Frontal cortex (tissue), 4 donors: ENCODE results near the gene VPS4A. TPM values are rescaled to one million over a fixed set of nuclear protein-coding genes. Genes with fewer than 3 reads are reported as not detected.

Experiments used
- DNase-seq, 2 donors: peaks; one replicate each; pipeline ENCODE4 v3.0.0; 2012; ENCODE audit warnings: low spot score in 2 of 2
- FAIRE-seq: peaks from 2 replicates; lab custom pipeline; 2012; peaks lifted over from hg19 to GRCh38; lab: Jason Lieb, UNC
- total RNA-seq: library from RNA; depleted of rRNA; stranded (reverse); fragments of >200 nt; gene quantifications from one replicate; pipeline ENCODE4 v1.2.3, GENCODE V29; 2014
- donor health status: control.
- donor health status: control.
- donor health status: control.

VPS4A gene
- total RNA-seq, 1 donor from 2014 or later, result 40.8 TPM

DNA sequence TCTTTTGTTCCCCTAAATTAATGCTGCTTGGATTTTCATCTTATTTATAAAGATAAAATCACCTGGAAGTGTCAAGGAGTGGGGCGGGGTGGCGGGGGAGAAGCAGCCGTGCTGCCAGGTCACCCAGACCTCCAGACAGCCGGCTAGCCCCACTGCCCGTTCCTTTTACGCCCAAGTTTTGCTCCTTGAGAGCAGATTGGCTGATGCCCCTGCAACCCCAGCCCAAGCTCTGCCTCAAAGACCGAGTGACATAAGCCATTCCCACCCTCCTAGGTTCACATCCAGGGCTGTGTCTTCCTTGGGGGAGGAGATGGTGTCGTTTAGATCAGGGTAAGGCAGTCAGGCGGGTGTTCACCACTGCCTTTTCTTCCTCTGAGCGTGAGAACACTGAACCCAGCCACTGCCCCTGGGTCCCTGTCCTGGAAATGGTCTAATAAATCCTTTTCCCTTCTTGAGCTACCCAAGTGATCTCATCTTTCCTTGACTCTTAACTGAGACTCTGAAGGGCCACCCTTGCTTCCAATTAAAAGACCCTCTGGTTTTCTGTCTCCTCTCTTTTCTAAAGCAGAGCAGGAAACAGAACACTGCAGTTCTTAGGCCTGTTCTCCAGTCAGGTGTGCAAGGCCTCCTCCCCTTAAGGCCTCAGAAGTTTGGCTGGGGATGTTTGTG lies 13.6 kb downstream of the VPS4A start:
- no peak for FAIRE-seq
- DNase-seq, result no peak

DNA sequence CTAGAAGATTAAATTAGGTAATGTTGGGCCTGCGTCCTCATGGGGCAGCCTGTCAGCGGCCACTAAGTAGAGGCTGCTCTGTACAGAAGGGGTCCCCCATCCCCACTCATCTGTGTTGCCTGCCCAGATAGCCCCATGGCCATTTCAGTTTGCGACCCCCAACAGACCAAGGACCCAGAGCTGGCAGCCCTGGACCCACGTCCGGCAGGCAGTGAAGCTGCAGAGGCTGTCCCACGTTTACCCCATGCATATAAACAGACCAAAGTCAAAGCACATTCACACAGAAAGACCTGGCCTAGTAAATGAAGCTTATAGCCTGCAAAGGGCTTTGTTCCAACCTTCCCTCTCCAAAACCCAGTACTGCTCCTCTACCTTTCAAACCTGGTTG lies 14.6 kb downstream of the VPS4A start:
- no peak for DNase-seq
- no peak for FAIRE-seq

DNA sequence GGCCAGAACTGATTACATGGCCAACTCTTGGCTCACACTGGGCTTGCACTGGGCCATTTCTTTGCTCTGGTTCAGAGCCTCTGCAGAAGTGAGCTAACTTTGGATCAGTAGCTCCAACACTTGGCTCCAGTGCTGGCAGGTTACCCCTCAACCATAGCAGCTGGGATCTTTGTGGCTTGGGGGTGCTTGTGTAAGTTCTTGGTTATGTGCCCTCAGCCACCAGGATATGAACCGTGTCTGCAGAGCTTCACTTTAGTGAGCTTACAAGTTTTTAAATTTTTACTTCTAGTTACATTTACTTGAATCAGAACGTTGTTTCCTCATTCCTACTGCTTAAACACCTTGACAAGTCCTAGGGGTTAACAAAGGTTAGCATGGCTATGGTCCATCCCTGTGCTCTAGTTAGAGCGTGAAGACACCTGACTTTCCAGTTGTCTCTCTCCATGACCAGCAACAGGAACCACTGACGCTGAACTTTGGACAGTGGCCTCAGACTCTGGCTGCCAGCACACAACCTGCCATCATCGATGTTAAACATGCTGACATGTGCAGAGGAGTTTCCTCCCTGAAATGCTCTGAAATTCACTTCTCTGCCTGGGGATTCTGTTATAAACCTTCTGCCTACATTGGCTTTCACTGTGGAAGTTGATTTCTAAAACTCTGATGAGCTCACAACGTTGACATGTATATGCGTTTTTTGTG lies 15.2 kb downstream of the VPS4A start:
- DNase-seq, result no peak
- no peak for FAIRE-seq

DNA sequence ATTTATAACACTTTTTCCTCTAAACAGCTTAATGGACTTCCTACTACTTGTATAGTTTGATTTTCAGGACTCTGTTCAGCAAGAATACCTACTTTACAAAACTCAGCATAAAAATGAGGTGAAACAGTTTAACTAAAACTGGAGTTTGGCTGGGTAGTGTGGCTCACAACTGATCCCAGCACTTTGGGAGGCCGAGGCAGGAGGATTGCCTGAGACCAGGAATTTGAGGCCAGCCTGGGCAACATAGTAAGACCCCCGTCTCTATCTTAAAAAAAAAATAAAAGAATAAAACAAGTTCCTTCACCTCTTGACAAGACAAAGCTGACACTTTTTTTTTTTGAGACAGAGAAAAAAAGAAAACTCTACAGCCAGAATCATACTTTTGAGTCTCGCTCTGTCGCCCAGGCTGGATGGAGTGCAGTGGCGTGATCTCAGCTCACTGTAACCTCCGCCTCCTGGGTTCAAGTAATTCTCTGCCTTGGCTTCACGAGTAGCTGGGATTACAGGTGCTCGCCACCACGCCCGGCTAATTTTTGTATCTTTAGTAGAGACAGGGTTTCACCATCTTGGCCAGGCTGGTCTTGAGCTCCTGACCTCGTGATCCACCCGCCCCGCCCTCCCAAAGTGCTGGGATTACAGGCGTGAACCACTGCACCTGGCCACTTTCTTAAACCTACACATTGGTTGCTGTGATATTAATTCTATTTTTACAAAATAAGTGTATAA lies 16.6 kb downstream of the VPS4A start:
- FAIRE-seq, result no peak
- DNase-seq, result no peak

DNA sequence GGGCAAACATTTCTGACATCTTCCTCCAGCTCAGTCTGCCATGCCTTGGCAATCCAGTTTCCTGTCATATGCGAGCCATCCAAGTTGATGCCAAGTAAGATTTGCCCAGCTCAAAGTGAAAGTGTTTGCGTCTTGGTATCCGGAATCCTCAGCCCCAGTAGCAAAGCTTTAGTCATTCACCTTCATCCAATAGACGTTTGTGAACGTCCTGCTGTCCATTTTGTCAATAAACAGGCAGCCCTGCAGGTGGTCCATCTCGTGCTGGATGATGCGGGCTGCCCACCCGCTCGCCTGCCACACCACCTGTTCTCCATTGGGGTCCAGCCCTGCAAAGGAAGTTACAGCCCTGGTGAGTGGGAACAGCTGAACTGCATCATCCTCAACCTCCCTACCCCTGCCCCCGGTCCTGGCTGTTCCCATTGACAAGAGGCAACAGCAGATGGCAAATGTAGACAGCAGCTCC lies 17.7 kb downstream of the VPS4A start:
- DNase-seq (no peak), FAIRE-seq (no peak)

DNA sequence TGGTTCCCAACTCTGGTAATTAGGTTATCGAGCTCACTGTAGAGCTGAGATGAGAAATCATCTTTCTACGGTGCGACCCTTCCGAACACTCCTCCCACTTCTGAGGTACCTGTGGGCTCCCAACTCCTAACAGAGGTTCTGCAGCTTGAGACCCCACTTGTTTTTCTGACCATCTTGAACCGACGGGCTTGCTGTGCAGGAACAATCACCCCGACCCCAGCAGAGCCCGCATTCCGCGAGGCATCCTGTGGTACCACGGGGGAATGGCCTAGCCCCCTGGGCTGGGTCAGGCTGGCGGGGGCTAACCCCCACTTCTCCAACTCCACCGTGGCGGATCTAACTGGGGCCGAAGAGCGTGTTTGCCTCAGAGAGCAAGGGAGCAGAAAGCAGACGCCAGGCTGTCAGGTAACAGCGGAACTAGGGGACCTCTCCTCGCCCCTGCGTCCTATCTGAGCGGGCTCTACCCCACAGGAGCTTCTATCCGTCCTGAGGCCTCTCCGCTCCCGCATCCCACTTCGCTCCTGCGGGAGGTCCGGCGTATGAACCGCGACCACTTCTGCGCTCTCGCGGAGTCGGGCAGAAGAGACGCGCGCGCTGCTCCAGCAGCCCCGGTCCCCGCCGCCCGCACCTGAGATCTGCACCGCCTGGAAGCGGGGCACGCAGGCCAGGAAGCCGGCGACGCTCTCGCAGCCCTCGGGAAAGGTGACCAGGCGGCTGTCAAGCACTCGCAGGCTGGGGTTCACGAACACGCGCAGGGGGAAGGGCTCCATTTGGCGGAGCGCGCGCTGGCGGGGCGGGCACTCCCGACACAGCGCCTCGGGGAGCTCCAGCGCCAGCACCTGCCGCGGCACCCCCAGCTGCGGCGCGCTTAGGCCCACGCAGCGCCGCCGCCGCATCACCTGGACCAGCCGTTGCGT lies 18.5 kb downstream of the VPS4A start:
- no peak for DNase-seq

DNA sequence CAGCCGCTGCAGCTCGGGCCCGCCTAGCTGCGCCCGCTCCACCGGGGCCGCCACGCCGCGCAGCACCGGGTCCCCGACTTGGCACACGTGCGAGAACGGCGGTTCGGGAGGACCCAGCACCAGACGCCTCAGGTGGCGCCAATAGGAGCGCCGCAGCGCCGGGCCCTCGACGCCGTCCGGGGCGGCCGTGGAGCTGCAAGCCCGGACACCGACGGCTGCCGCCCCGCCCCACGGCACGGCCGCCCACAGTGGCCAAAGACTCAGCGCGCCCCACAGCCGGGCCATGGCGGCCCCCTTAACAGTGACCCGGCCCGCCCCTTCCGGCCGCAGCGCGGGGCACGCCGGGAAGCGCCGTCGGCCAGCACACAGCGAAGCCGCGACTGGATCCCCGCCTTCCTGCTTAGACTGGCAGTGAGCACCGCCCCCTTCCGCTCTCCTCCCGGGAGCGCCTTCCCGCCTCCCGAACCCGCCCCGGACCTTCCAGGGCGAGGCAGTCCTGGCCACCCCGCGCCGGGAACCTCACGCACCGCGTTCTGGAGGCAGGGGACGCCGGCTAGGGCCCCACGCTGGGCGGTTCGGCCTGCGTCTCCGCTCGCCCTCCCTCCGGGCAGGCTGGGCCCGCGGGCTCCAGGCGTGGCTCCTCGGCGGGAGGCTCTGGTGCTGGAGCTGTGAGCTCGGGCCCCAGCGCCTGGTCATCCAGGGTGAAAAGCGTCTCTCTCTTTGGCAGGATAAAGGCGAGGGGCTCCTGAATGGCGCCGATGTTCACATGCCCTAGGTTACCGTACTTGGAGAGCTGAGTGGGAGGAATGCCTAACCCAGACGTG lies 19.3 kb downstream of the VPS4A start, which contains the start of gene PDF:
Gene PDF, minus strand, starts transcription at position 303 of the 824 bp plus-strand sequence. Its CDS starts 18 bp downstream, at position 285.
- DNase-seq (peak; percentile 98), FAIRE-seq (no peak)

More for the DNA sequence above, 18.5 kb downstream of the VPS4A start:
- FAIRE-seq, result no peak

DNA sequence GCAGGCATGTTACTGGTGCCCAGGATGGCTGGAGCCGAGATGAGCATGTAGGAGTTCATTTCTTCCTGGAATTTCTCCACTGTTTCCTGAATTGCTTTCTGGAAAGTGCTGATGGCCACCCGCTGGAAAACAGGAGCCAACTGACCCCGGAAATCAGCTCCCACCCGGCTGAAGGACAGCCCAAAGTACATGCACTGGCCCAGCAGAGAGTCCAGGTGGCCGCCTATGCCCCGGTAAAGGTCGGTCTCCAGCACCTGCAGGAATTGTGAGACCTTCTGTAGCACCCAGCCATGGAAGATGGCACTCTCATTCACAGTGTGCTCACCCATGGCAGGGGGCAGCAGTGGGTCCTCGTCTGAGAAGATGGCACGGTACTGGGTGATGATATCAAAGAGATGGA lies 23.5 kb downstream of the VPS4A start:
- FAIRE-seq, result no peak
- no peak for DNase-seq

DNA sequence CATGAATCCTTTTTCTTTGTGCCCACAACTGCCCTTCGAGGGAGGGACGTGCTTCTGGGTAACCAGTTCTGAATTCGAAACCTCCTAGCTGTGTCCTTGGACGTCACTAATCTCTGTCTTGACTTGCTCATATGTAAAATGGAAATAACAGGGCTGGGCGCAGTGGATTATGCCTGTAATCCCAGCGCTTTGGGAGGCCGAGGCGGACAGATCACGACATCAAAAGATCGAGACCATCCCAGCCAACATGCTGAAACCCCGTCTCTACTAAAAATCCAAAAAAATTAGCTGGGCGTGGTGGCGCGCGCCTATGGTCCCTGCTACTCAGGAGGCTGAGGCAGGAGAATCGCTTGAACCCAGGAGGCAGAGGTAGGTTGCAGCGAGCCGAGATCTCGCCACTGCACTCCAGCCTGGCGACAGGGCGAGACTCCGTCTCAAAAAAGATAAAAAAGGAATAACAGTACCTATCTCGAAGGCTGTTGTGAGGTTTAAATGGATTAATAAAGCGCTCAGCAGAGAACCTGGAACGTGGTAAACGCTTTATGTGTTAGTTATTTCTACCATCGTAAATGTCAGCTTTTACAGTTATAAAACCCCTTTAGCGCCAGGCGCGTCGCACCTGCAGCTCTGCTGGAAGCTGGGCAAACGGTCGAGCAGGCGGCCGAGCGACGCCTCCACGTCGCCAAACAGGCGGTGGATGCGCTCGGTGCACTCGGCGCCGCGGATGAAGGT lies 27.6 kb downstream of the VPS4A start:
- no peak for FAIRE-seq

DNA sequence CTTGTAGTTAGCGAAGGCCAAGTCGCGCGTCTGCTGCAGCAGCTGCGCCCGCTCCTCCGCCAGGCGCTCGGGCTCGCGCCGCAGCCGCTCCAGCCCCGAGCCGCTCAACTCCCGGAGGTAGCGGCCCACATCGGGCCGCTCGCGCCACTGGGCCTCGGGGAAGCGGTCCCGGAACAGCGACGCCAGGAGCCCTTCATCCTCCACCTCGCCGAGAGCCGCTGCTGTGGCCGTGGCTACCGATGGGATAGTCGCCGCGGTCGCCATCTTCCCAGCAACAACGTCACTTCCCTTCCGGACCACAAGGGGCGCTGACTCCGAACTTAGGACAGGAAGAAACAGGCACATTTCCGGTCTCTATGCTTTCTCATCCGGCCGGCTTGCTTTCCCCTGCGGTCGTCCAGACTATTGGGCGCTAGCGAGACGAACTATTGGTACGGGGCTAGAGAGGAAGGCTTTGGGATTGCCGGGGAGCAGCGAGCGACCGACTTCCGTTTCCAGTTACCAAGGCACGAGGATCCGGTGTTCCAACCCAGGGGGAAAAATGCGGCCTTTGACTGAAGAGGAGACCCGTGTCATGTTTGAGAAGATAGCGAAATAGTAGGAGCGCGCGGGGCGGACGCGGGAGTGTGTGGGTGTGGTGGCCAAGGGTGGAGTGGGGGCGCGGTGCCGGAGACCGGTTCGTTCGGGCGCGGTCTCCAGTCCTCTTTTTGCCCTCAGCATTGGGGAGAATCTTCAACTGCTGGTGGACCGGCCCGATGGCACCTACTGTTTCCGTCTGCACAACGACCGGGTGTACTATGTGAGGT lies 28.3 kb downstream of the VPS4A start, which contains the start of the genes COG8 and NIP7:
Gene COG8, minus strand, starts transcription at position 276 of the 806 bp plus-strand sequence. Its CDS starts 12 bp downstream, at position 264.
Gene NIP7, plus strand, starts transcription at position 484 of the 806 bp plus-strand sequence. Its CDS starts 58 bp downstream, at position 542.
- no peak for FAIRE-seq
- peak; percentile 92 to 93 for DNase-seq

More for the DNA sequence above, 27.6 kb downstream of the VPS4A start:
- DNase-seq, result peak in 1 of 2 donors; percentile 56

DNA sequence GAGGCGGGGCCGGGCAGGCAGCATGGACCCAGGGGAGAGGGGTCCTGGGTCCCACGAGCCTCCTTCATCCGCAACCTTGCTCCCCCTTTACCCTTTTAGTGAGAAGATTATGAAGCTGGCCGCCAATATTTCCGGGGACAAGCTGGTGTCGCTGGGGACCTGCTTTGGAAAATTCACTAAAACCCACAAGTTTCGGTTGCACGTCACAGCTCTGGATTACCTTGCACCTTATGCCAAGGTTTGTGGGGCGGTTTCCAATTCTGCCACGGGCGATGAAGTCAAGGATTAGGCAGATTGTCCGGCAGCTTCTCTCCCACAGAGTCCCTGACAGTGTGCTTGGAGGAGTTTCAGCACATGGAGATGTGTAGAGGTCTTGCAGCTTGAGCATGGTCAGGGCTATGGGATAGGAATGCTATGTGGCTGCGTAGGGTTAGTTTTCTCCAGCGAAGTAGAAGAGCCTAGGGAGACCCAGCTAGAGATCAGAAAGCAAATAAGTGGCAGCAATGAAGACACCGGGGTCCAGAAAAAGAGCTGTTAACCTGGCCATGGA lies 29.0 kb downstream of the VPS4A start:
- FAIRE-seq (no peak), DNase-seq (no peak)

DNA sequence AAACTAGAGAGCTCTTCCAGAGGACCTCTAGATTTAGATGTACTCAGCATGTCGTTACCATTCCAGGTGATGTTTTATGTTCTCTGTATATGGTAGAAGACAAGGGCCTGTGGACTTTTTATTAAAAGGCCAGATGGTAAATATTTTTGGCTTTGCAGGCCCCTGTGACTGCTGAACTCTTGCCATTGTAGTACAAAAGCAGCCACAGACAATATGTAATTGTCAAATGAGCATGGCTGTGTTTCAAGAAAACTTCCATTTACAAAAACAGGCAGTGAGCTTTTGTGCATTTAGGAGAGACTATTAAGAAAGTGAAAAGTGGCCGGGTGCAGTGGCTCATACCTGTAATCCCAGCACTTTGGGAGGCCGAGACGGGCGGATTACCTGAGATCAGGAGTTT lies 33.0 kb downstream of the VPS4A start:
- FAIRE-seq (no peak), DNase-seq (no peak)

DNA sequence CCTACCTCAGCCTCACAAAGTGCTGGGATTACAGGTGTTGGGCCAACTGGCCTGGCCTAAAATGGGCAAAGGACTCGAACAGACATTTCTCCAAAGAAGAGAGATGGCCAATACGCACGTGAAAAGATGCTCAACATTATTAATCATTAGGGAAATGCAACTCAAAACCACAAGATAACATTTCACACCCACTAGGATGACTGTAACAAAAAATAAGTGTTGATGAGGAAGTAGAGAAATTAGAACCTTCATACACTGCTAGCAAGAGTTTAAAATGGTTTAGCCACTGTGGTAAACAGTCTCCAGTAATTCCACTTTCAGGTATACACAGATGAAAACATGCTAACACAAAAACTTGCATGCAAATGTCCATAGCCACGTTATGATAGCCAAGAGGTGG lies 34.8 kb downstream of the VPS4A start:
- DNase-seq, result no peak
- no peak for FAIRE-seq

DNA sequence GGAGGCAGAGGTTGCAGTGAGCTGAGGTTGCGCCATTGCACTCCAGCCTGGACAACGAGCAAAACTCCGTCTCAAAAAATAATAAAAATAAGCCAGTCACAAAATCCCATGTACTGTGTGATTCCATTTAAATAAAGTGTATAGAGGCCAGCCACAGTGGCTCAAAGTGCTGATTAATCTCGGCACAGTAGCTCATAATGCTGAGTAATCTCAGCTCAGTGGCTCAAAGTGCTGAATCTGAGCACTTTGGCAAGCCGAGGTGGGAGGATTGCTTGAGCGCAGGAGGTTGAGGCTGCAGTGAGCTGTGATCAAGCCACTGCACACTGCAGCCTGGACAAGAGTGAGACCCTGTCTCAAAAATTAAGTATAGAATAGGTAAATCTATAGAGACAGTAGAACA lies 35.5 kb downstream of the VPS4A start:
- FAIRE-seq (no peak), DNase-seq (no peak)

DNA sequence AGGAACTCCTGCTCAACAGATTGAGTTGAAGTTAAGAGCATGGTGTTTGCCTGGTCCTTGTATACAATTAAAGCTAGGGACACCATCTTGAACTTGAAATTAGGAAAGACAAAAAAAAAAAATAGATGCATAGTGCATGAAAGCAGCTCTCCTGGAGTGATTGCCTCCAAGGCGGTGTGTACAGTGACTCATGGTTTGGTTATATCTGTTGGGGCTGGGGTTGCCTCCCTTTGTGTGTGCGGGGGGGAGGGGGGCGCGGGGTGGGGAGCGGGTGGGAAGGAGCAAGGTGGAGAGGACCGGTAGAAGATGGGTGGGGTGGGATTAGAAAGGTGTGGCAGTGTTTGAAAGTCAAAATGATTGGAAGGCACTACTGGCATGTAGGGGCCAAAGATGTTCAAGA lies 37.1 kb downstream of the VPS4A start:
- no peak for FAIRE-seq
- no peak for DNase-seq

DNA sequence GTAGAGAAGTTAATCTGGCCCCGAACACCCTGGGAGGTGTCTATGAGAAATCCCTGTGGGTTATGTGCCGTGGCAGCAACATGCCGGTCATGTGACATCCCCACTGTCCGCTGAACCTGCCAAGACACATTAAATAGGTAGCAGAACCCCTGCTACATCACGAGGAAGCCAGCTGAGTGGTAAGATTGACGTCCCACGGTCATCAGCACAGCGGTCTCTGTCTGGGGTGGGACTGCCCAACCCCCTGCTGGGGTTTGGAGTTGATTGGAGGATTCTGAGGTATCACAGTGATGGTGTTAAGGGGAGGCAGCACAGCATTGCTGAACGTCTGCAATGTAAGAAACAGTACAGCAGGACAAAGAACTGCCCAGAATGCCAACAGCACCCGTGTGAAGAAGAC lies 38.4 kb downstream of the VPS4A start:
- FAIRE-seq (no peak), DNase-seq (no peak)
